ENCODE results near the gene RERE.

GRCh38 chr1:8404460-8405370 is 412.7 kb downstream of the RERE start:
- TF ChIP-seq CTCF (IDR thresholded peaks at IDR 0.05): no peak
- TF ChIP-seq POLR2AphosphoS5 (IDR thresholded peaks at IDR 0.05; ENCODE audit: low read depth, low read length): no peak
- TF ChIP-seq REST (IDR thresholded peaks at IDR 0.05; ENCODE audit: insufficient read depth in 1 of 2, low read depth in 2 of 2, low read length in 1 of 2): no peak
- TF ChIP-seq TCF7L2 (IDR thresholded peaks at IDR 0.05; ENCODE audit: low read depth, low read length): no peak
- no peak for TF ChIP-seq SIN3A (IDR thresholded peaks at IDR 0.05; ENCODE audit: borderline replicate concordance, insufficient read depth, low read depth, low read length)

All from Panc1 (cell line).